Measurements from ENCODE around the gene CEBPB. TPM values are rescaled to one million over a fixed set of nuclear protein-coding genes. Genes with fewer than 3 reads are reported as not detected.

Gene CEBPB
- total RNA-seq, 1 donor from 2014 or later: 118 TPM

GRCh38 chr20:50211091-50211490, 20.5 kb downstream of the CEBPB start:
- no peak overlapping the region for H3K4me3 ChIP-seq (ENCODE audit: low read depth, low read length)
- no peaks in the 10 kb centered on the region for H3K27me3 ChIP-seq (ENCODE audit: control insufficient read depth, insufficient read depth, low read length)
- TF ChIP-seq CTCF (IDR thresholded peaks at IDR 0.05; ENCODE audit: insufficient read depth, low read length, severe bottlenecking): no peak
- DNase-seq (ENCODE audit: low read depth): no peak
- H3K36me3 ChIP-seq (ENCODE audit: control insufficient read depth, insufficient read depth, low read length): no peaks in the 10 kb centered on the region
- FAIRE-seq: no peak

GRCh38 chr20:50213531-50214106, 23.0 kb downstream of the CEBPB start:
- DNase-seq (ENCODE audit: low read depth) (no peak), FAIRE-seq (no peak)
- H3K4me3 ChIP-seq (ENCODE audit: low read depth, low read length): no peak overlapping the region
- TF ChIP-seq CTCF (IDR thresholded peaks at IDR 0.05; ENCODE audit: insufficient read depth, low read length, severe bottlenecking): no peak
- no peaks in the 10 kb centered on the region for H3K27me3 ChIP-seq (ENCODE audit: control insufficient read depth, insufficient read depth, low read length)
- no peaks in the 10 kb centered on the region for H3K36me3 ChIP-seq (ENCODE audit: control insufficient read depth, insufficient read depth, low read length)

- H3K27me3 ChIP-seq (ENCODE audit: control insufficient read depth, insufficient read depth, low read length): no peaks in the 10 kb centered on the region
- FAIRE-seq (no peak), DNase-seq (ENCODE audit: low read depth) (no peak)
- no peak overlapping the region for H3K4me3 ChIP-seq (ENCODE audit: low read depth, low read length)
- no peak for TF ChIP-seq CTCF (IDR thresholded peaks at IDR 0.05; ENCODE audit: insufficient read depth, low read length, severe bottlenecking)
- no peaks in the 10 kb centered on the region for H3K36me3 ChIP-seq (ENCODE audit: control insufficient read depth, insufficient read depth, low read length)
Measured at GRCh38 chr20:50214226-50215024, 23.8 kb downstream of the CEBPB start.

GRCh38 chr20:50215101-50215690, 24.6 kb downstream of the CEBPB start:
- Histone ChIP-seq H3K36me3 (ENCODE audit: control insufficient read depth, insufficient read depth, low read length) (no peaks in the 10 kb centered on the region), H3K27me3 (ENCODE audit: control insufficient read depth, insufficient read depth, low read length) (no peaks in the 10 kb centered on the region), H3K4me3 (ENCODE audit: low read depth, low read length) (no peak overlapping the region)
- DNase-seq (ENCODE audit: low read depth): no peak
- no peak for FAIRE-seq
- TF ChIP-seq CTCF (IDR thresholded peaks at IDR 0.05; ENCODE audit: insufficient read depth, low read length, severe bottlenecking): no peak

GRCh38 chr20:50215926-50216325, 25.3 kb downstream of the CEBPB start:
- Histone ChIP-seq H3K27me3 (ENCODE audit: control insufficient read depth, insufficient read depth, low read length) (no peaks in the 10 kb centered on the region), H3K4me3 (ENCODE audit: low read depth, low read length) (no peak overlapping the region), H3K36me3 (ENCODE audit: control insufficient read depth, insufficient read depth, low read length) (no peaks in the 10 kb centered on the region)
- no peak for DNase-seq (ENCODE audit: low read depth)
- no peak for FAIRE-seq
- no peak for TF ChIP-seq CTCF (IDR thresholded peaks at IDR 0.05; ENCODE audit: insufficient read depth, low read length, severe bottlenecking)
